IPS-18c (cell line): Measurements from ENCODE around the gene HBA2.

Experiments
- H3K4me3 ChIP-seq: 2 replicates; pipeline ENCODE4 v1.7.0; 2013; ENCODE audit warnings: low read depth, mild to moderate bottlenecking, low read length, moderate library complexity; ENCODE audit not compliant: insufficient read depth
- H3K9me3 ChIP-seq: one replicate; pipeline ENCODE4 v1.6.1; 2013; ENCODE audit warnings: mild to moderate bottlenecking, low read length, moderate library complexity; ENCODE audit not compliant: control insufficient read depth, insufficient read depth

Gene HBA2

DNA sequence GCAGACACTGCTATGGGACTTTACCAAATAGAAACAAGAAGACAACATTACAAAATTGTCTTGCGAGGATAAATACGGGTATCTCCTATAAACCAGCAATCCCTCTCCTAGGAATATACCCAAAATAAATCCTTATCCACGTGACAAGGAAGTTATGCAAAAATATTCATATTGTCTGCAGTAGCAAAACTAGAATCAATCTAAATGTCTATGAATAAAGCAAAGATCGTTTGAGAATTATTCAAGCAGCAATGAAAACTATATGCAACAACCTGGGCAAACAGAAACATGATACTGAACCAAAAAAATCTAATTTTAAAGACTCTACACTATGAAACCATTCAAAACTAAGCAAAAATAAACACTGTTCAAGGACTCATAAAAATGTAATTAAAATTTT, 47.3 kb downstream of the HBA2 start:
- no peaks in the 10 kb centered on the region for H3K9me3 ChIP-seq
- no peak overlapping the region for H3K4me3 ChIP-seq
